HepG2 (cell line): Measurements from ENCODE around the gene NSMCE3. TPM values are rescaled to one million over a fixed set of nuclear protein-coding genes. Genes with fewer than 3 reads are reported as not detected.
A peak's percentile ranks its signal among the peaks of the same experiment; 100 is the strongest.

Source experiments
- ATAC-seq: fragments of 200-7000 bp; cut with Tn5 transposase; 3 replicates; pipeline ENCODE4 v1.9.1; 2020; ENCODE audit warnings: mild to moderate bottlenecking, moderate library complexity
- BruUV-seq: library from RNA; stranded (reverse); fragments of 400-500 nt; replicated peaks from 2 replicates; lab custom pipeline; 2021; lab: Mats Ljungman, UMichigan
- CTCF ChIA-PET: fragments of 300-600 bp; formaldehyde crosslinking; extraction: SDS; loops from one replicate; lab custom pipeline; 2021; ENCODE audit warnings: low total read pairs, inconsistent platforms, low intra/inter-chr PET ratio; lab: Yijun Ruan, JAX
- POLR2A ChIA-PET: fragments of 350-600 bp; sonication (Branson Sonifier 250); formaldehyde crosslinking; loops from one replicate; lab custom pipeline; 2020; ENCODE audit warnings: antibody characterized with exemption, inconsistent platforms; lab: Yijun Ruan, JAX
- DNase-seq: peaks from one replicate; pipeline ENCODE4 v3.0.0-alpha.2; 2015; ENCODE audit warnings: low spot score
- FAIRE-seq: peaks from 3 replicates; lab custom pipeline; 2011; peaks lifted over from hg19 to GRCh38; lab: Jason Lieb, UNC
- H2AFZ ChIP-seq: one replicate; pipeline ENCODE4 v1.6.1; 2011; ENCODE audit warnings: low read length, inconsistent platforms
- H3K27ac ChIP-seq: fragments of 300-600 bp; 3 replicates; pipeline ENCODE4 v1.8.0; 2011; ENCODE audit warnings: mixed run types, mild to moderate bottlenecking, mixed read lengths, low read length, inconsistent platforms; ENCODE audit not compliant: insufficient read depth; ENCODE audit errors: extremely low read length
- H3K27me3 ChIP-seq, 2 experiments: fragments of 200-600 bp in 1 of 2; 2 replicates in 1 of 2; 3 replicates in 1 of 2; pipeline versions ENCODE4 v1.6.0 to v1.8.0; 2011; ENCODE audit warnings: low read length in 2 of 2, mild to moderate bottlenecking in 2 of 2, moderate library complexity in 2 of 2, inconsistent platforms in 1 of 2; ENCODE audit not compliant: insufficient read depth in 2 of 2, control insufficient read depth in 1 of 2
- H3K36me3 ChIP-seq, 2 experiments: fragments of 200-600 bp in 1 of 2; replicated peaks in 1 of 2; 2 replicates in 1 of 2; 3 replicates in 1 of 2; pipeline versions ENCODE4 v1.5.1 to v1.8.0; 2011; ENCODE audit warnings: low read length in 2 of 2, inconsistent platforms in 1 of 2; ENCODE audit not compliant: insufficient read depth in 2 of 2, control insufficient read depth in 1 of 2
- H3K4me1 ChIP-seq: 2 replicates; pipeline ENCODE4 v1.5.1; 2012; ENCODE audit warnings: low read length, inconsistent platforms; ENCODE audit not compliant: insufficient read depth
- H3K4me2 ChIP-seq: 2 replicates; pipeline ENCODE4 v1.6.0; 2011; ENCODE audit warnings: low read depth, low read length, inconsistent platforms
- H3K4me3 ChIP-seq, 3 experiments: fragments of 200-600 bp in 1 of 3; sonication (generic), shearing (Covaris generic) in 1 of 3; replicated peaks in 1 of 3; 2 replicates each; pipeline ENCODE4 v1.5.1; 2011 to 2016; ENCODE audit warnings: low read length in 3 of 3, inconsistent platforms in 2 of 3, low read depth in 2 of 3, mild to moderate bottlenecking in 2 of 3, control low read depth in 1 of 3, mixed read lengths in 1 of 3; ENCODE audit not compliant: insufficient read depth in 1 of 3
- H3K79me2 ChIP-seq: one replicate; pipeline ENCODE4 v1.6.1; 2011; ENCODE audit warnings: low read length, inconsistent platforms; ENCODE audit not compliant: insufficient read depth
- H3K9ac ChIP-seq: 2 replicates; pipeline ENCODE4 v1.6.0; 2011; ENCODE audit warnings: mild to moderate bottlenecking, low read depth, low read length, inconsistent platforms; ENCODE audit not compliant: insufficient read depth
- H3K9me3 ChIP-seq: 2 replicates; pipeline ENCODE4 v1.5.1; 2012; ENCODE audit warnings: mild to moderate bottlenecking, low read length
- H4K20me1 ChIP-seq: 2 replicates; pipeline ENCODE4 v1.6.0; 2011; ENCODE audit warnings: inconsistent platforms, mild to moderate bottlenecking, low read length, moderate library complexity; ENCODE audit not compliant: insufficient read depth
- AKAP8 ChIP-seq: sonication (generic); formaldehyde crosslinking; IDR thresholded peaks from 2 replicates; pipeline ENCODE4 v1.5.1; 2020; ENCODE audit warnings: mild to moderate bottlenecking, missing genetic modification reagents
- CEBPB ChIP-seq: IDR thresholded peaks from 2 replicates; pipeline ENCODE4 v1.6.1; 2011; ENCODE audit warnings: low read depth, low read length, improper control_type of control experiment, borderline replicate concordance
- CENPBD1 ChIP-seq: sonication (generic); formaldehyde crosslinking; IDR thresholded peaks from 2 replicates; pipeline ENCODE4 v1.8.0; 2022; ENCODE audit warnings: missing genetic modification reagents, low read depth, mild to moderate bottlenecking, borderline replicate concordance
- FOXA1 ChIP-seq, 2 experiments: fragments of 450-650 bp in 1 of 2; sonication (generic) in 1 of 2; formaldehyde crosslinking in 1 of 2; IDR thresholded peaks; 2 replicates each; pipeline versions ENCODE4 v1.4.0 to v1.6.1; 2016 to 2020; ENCODE audit warnings: missing genetic modification reagents in 1 of 2
- FOXO4 ChIP-seq: sonication (generic); formaldehyde crosslinking; conservative IDR thresholded peaks from 2 replicates; pipeline ENCODE4 v1.8.1; 2023; ENCODE audit warnings: missing genetic modification reagents
- GATA4 ChIP-seq: sonication (generic); IDR thresholded peaks from 2 replicates; pipeline ENCODE4 v1.6.1; 2016; ENCODE audit warnings: antibody characterized with exemption, low read depth, borderline replicate concordance
- HOXA7 ChIP-seq: sonication (generic); formaldehyde crosslinking; IDR thresholded peaks from 2 replicates; pipeline ENCODE4 v1.8.1; 2022; ENCODE audit warnings: mild to moderate bottlenecking, missing genetic modification reagents, moderate library complexity
- NBN ChIP-seq: fragments of 450-650 bp; conservative IDR thresholded peaks from 2 replicates; pipeline ENCODE4 v1.6.1; 2017
- RBAK ChIP-seq: sonication (generic); formaldehyde crosslinking; IDR thresholded peaks from 2 replicates; pipeline ENCODE4 v1.5.1; 2020; ENCODE audit warnings: mild to moderate bottlenecking, missing genetic modification reagents
- SAP130 ChIP-seq: IDR thresholded peaks from 2 replicates; pipeline ENCODE4 v1.6.1; 2016; ENCODE audit warnings: low read depth
- ZBTB4 ChIP-seq: sonication (generic); formaldehyde crosslinking; IDR thresholded peaks from 2 replicates; pipeline ENCODE4 v1.4.0; 2020; ENCODE audit warnings: missing genetic modification reagents, mild to moderate bottlenecking, borderline replicate concordance
- ZNF317 ChIP-seq: sonication (generic); formaldehyde crosslinking; IDR thresholded peaks from 2 replicates; pipeline ENCODE4 v1.5.0; 2020; ENCODE audit warnings: mild to moderate bottlenecking, missing genetic modification reagents
- ZNF33B ChIP-seq: sonication (generic); formaldehyde crosslinking; IDR thresholded peaks from 2 replicates; pipeline ENCODE4 v1.5.1; 2020; ENCODE audit warnings: mild to moderate bottlenecking, missing genetic modification reagents
- ZNF446 ChIP-seq: sonication (generic); formaldehyde crosslinking; IDR thresholded peaks from 2 replicates; pipeline ENCODE4 v1.5.0; 2020; ENCODE audit warnings: mild to moderate bottlenecking, missing genetic modification reagents
- WGBS: methylation state at CpG from one replicate; pipeline ENCODE4 v1.1.6; 2017; ENCODE audit warnings: low lambda C conversion rate; 5-methylcytosine and 5-hydroxymethylcytosine counted together
- in situ Hi-C: cut with HindIII; loops from 2 replicates; pipeline ENCODE4 v1.10.0; 2017; ENCODE audit warnings: low pct_unique_long_range_greater_than_20kb; ENCODE audit not compliant: extremely low pct_ligation_motif_present
- intact Hi-C: fragments of 100-400 bp; cut with micrococcal nuclease; formaldehyde crosslinking; loops from one replicate; pipeline ENCODE4 v1.10.0; 2022; ENCODE audit not compliant: unreplicated experiment
- polyA plus RNA-seq, 8 experiments: library from polyadenylated mRNA; depleted of rRNA in 3 of 8; stranded (reverse) in 7 of 8; unstranded in 1 of 8; fragments of >200 nt; fragmentation: Illumina TruSeq in 4 of 8; extraction: Trizol in 4 of 8; gene quantifications; 2 replicates each; pipeline versions ENCODE4 v1.2.1 to v1.2.3, GENCODE V29; 2011 to 2016; ENCODE audit warnings: low read depth in 4 of 8, missing spikeins in 1 of 8, mixed read lengths in 1 of 8; ENCODE audit not compliant: insufficient read depth in 1 of 8
- total RNA-seq, 5 experiments: library from RNA; depleted of rRNA; stranded (reverse); fragments of >200 nt; fragmentation: Illumina TruSeq; extraction: Trizol; gene quantifications; 2 replicates each; pipeline ENCODE4 v1.2.3, GENCODE V29; 2016; ENCODE audit warnings: low read depth in 1 of 5

NSMCE3 gene
- total and polyA plus RNA-seq, 2 of the 13 experiments (the other 11 are each of a cell fraction or from before 2014, with no cell fraction given): 3.0 to 3.7 TPM

GRCh38 chr15:29260896-29261295 is 8.7 kb downstream of the NSMCE3 start:
- in situ Hi-C loops (no loop called here), intact Hi-C loops (no loop called here)
- no peaks in the 10 kb centered on the region for H3K79me2 ChIP-seq
- ChIA-PET CTCF (no interaction called here), POLR2A (no interaction called here)
- DNase-seq (no peak), FAIRE-seq (no peak), ATAC-seq (no peak)
- H3K27ac ChIP-seq: no peak overlapping the region
- no peaks in the 10 kb centered on the region for H3K4me1 ChIP-seq
- H3K36me3 ChIP-seq: no peaks in the 10 kb centered on the region
- no peak overlapping the region for H3K4me2 ChIP-seq
- no peaks in the 10 kb centered on the region for H4K20me1 ChIP-seq
- no TSS peak for BruUV-seq
- H3K9ac ChIP-seq: no peak overlapping the region
- H3K4me3 ChIP-seq: no peak overlapping the region
- no peaks in the 10 kb centered on the region; a peak in 1 of 5 replicates for H3K27me3 ChIP-seq
- TF ChIP-seq GATA4 (no peak), CEBPB (peak; percentile 47; the same call in 1 of the 2 replicates)
- WGBS: 38% methylated on average over 6 of the region's 6 CpGs
- no peaks in the 10 kb centered on the region for H3K9me3 ChIP-seq
- H2AFZ ChIP-seq: no peak overlapping the region

- DNase-seq: no peak
- no peaks in the 10 kb centered on the region for H3K36me3 ChIP-seq
- H2AFZ ChIP-seq: no peak overlapping the region
- no peak overlapping the region for H3K4me2 ChIP-seq
- 0% methylated on average over 1 of the region's 1 CpG for WGBS
- CTCF ChIA-PET: no interaction called here
- intact Hi-C loops: no loop called here
- in situ Hi-C loops: no loop called here
- POLR2A ChIA-PET: no interaction called here
- H3K27me3 ChIP-seq: no peaks in the 10 kb centered on the region; a peak in 1 of 5 replicates
- no peak for ATAC-seq
- no peaks in the 10 kb centered on the region for H3K4me1 ChIP-seq
- H3K4me3 ChIP-seq: no peak overlapping the region
- no peaks in the 10 kb centered on the region for H4K20me1 ChIP-seq
- no peak overlapping the region for H3K9ac ChIP-seq
- no TSS peak for BruUV-seq
- H3K9me3 ChIP-seq: no peaks in the 10 kb centered on the region
- FAIRE-seq: no peak
- H3K27ac ChIP-seq: no peak overlapping the region
- TF ChIP-seq ZNF33B (CRISPR knock-in tag) (no peak), ZNF317 (no peak), CENPBD1 (CRISPR knock-in tag) (no peak), ZNF446 (CRISPR knock-in tag) (no peak), HOXA7 (CRISPR knock-in tag) (no peak), RBAK (no peak), SAP130 (CRISPR knock-in tag) (no peak), ZBTB4 (CRISPR knock-in tag) (no peak), FOXA1 (IDR thresholded peaks at IDR 0.05) (no peak), FOXA1 (CRISPR knock-in tag; IDR thresholded peaks at IDR 0.05) (no peak), FOXO4 (CRISPR knock-in tag) (no peak), NBN (no peak), AKAP8 (CRISPR knock-in tag) (no peak)
- no peaks in the 10 kb centered on the region for H3K79me2 ChIP-seq
Observed at GRCh38 chr15:29259233-29259632, 10.4 kb downstream of the NSMCE3 start.
